Nephron (organoid): ENCODE data around the gene CD3E.
A peak's percentile ranks its signal among the peaks of the same experiment; 100 is the strongest.

Source experiments
- H3K27ac Mint-ChIP-seq, 3 experiments: 2 replicates each; pipeline ENCODE4 v1.8.0; 2020; ENCODE audit warnings: mixed read lengths in 3 of 3, mild to moderate bottlenecking in 2 of 3, moderate library complexity in 1 of 3
- H3K27me3 Mint-ChIP-seq: 2 replicates; pipeline ENCODE4 v1.8.0; 2021; ENCODE audit warnings: low read depth, mild to moderate bottlenecking, moderate library complexity, mixed read lengths
- H3K36me3 Mint-ChIP-seq: 2 replicates; pipeline ENCODE4 v1.8.0; 2020; ENCODE audit warnings: low read depth, mixed read lengths
- H3K4me1 Mint-ChIP-seq: 2 replicates; pipeline ENCODE4 v1.8.0; 2020; ENCODE audit warnings: mixed read lengths
- H3K4me3 Mint-ChIP-seq, 3 experiments: 2 replicates each; pipeline ENCODE4 v1.8.0; 2020; ENCODE audit warnings: mild to moderate bottlenecking in 3 of 3, mixed read lengths in 3 of 3, moderate library complexity in 2 of 3
- H3K9me3 Mint-ChIP-seq: 2 replicates; pipeline ENCODE4 v1.8.0; 2020; ENCODE audit warnings: mixed read lengths
- CTCF ChIP-seq, 3 experiments: fragments of 200-600 bp; sonication (generic); IDR thresholded peaks; one replicate each; pipeline ENCODE4 v1.5.0; 2021; ENCODE audit warnings: antibody characterized with exemption in 3 of 3; ENCODE audit not compliant: unreplicated experiment in 3 of 3

CD3E gene

GRCh38 chr11:118274186-118274585, 30.3 kb upstream of the CD3E start:
- H3K36me3 Mint-ChIP-seq = no peaks in the 10 kb centered on the region
- H3K27me3 Mint-ChIP-seq = peaks cover 82% of the 10 kb centered on the region
- no peak for TF ChIP-seq CTCF (IDR thresholded peaks at IDR 0.05; ENCODE audit: unreplicated experiment in 3 of 3)
- peak overlapping the region; percentile 2 to 79 (median 72) for H3K27ac Mint-ChIP-seq
- no peaks in the 10 kb centered on the region for H3K9me3 Mint-ChIP-seq
- H3K4me3 Mint-ChIP-seq = no peak overlapping the region
- H3K4me1 Mint-ChIP-seq = peaks cover 5% of the 10 kb centered on the region

GRCh38 chr11:118275176-118275575, 29.4 kb upstream of the CD3E start:
- Mint-ChIP-seq H3K4me3 (no peak overlapping the region), H3K27me3 (peaks cover 75% of the 10 kb centered on the region), H3K4me1 (peaks cover 5% of the 10 kb centered on the region), H3K27ac (peak overlapping the region in 1 of 3 experiments; percentile 72), H3K36me3 (no peaks in the 10 kb centered on the region), H3K9me3 (no peaks in the 10 kb centered on the region)
- no peak for TF ChIP-seq CTCF (IDR thresholded peaks at IDR 0.05; ENCODE audit: unreplicated experiment in 3 of 3)

GRCh38 chr11:118276422-118276821, 28.1 kb upstream of the CD3E start:
- peaks cover 5% of the 10 kb centered on the region for H3K4me1 Mint-ChIP-seq
- no peak overlapping the region for H3K27ac Mint-ChIP-seq
- H3K4me3 Mint-ChIP-seq = no peak overlapping the region

GRCh38 chr11:118277312-118277711, 27.2 kb upstream of the CD3E start:
- Mint-ChIP-seq H3K27ac (no peak overlapping the region), H3K9me3 (peaks cover under 1% of the 10 kb centered on the region), H3K4me3 (no peak overlapping the region), H3K27me3 (peaks cover 64% of the 10 kb centered on the region), H3K4me1 (peaks cover 5% of the 10 kb centered on the region), H3K36me3 (no peaks in the 10 kb centered on the region)
- TF ChIP-seq CTCF (IDR thresholded peaks at IDR 0.05; ENCODE audit: unreplicated experiment in 3 of 3) = no peak

More at GRCh38 chr11:118276422-118276821, 28.1 kb upstream of the CD3E start:
- H3K36me3 Mint-ChIP-seq = no peaks in the 10 kb centered on the region
- no peak for TF ChIP-seq CTCF (IDR thresholded peaks at IDR 0.05; ENCODE audit: unreplicated experiment in 3 of 3)
- peaks cover 66% of the 10 kb centered on the region for H3K27me3 Mint-ChIP-seq
- H3K9me3 Mint-ChIP-seq = no peaks in the 10 kb centered on the region

- Mint-ChIP-seq H3K36me3 (no peaks in the 10 kb centered on the region), H3K27me3 (peaks cover 45% of the 10 kb centered on the region), H3K4me3 (no peak overlapping the region), H3K9me3 (peaks cover 2% of the 10 kb centered on the region), H3K27ac (no peak overlapping the region), H3K4me1 (no peaks in the 10 kb centered on the region)
- TF ChIP-seq CTCF (IDR thresholded peaks at IDR 0.05; ENCODE audit: unreplicated experiment in 3 of 3) = no peak
Observed at GRCh38 chr11:118281284-118281683, 23.2 kb upstream of the CD3E start.

- H3K27me3 Mint-ChIP-seq = peaks cover 42% of the 10 kb centered on the region
- no peak overlapping the region for H3K27ac Mint-ChIP-seq
- no peak overlapping the region for H3K4me3 Mint-ChIP-seq
- no peaks in the 10 kb centered on the region for H3K4me1 Mint-ChIP-seq
- no peaks in the 10 kb centered on the region for H3K36me3 Mint-ChIP-seq
- TF ChIP-seq CTCF (IDR thresholded peaks at IDR 0.05; ENCODE audit: unreplicated experiment in 3 of 3) = no peak
- peaks cover 2% of the 10 kb centered on the region for H3K9me3 Mint-ChIP-seq
Observed at GRCh38 chr11:118282606-118283005, 21.9 kb upstream of the CD3E start.
